Activated gamma-delta T cell treated with Interleukin-2 at 50 U/mL for 16 hours (primary cell): ENCODE measurements around the gene ABCD4.

Experiments used
- DNase-seq: peaks from one replicate; pipeline ENCODE4 v3.0.0-alpha.2; 2020

Gene ABCD4

DNA sequence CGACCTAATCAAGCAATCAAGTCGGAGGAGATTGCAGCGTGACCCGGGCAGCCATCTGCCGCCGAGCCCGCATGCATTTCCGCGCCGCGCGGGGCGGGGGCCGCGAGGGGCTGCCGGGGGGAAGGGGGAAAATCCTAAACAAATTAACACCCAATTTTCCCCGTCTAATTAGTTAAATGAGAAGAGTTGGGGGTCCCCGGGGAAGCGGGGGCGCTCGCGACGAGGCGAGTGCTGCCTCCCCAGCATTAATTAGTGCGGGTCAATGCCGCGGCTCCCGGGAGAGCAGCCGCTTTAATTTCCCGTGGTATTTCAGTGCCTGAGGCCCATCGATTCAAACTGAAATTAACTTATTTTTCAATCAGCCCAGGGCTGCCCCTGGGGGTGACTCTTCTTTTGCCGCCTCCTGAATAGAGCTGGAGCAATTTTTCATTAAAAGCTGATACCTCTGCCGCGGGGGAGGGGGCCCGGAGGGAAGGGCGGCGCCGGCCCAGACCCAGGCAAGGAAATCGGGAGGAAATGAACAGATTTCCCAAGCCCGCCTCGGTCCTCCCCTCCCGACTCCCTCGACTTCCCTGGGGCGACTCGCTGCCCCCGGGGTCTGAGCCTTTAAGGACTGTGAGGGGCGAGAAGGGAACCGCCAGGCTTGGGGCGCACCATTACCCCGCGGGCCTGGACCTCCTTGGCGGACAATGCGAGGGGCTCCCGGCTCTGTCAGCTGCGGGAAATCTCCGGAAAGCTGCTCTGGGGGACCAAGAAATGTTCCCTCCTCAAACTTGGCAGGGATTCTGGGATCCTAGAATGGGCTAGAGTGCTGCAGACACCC lies 44.6 kb downstream of the ABCD4 start:
- DNase-seq = no peak

- DNase-seq = peak; percentile 56
Observed at GRCh38 chr14:74257078-74257940, 45.4 kb downstream of the ABCD4 start.

DNA sequence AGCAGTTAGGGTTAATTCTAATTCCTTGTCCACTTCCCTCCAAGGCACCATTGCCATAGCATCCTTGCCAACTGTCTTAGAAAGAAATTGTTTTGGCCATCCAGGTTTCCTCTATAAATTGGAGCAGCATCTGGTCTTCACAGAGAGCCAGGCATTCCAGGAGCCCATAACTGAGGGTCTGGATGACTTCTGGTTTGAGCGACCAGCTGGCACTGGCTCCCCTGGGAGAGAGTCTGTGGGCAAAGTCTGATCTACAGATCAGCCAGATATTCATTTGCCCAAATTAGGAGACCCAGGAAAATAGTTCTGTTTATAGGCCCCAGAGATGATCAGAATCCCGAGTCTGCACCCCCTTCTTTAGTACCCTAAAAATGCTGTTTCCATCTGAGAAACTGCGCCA lies 47.5 kb downstream of the ABCD4 start:
- no peak for DNase-seq

GRCh38 chr14:74249433-74250375 lies 53.0 kb downstream of the ABCD4 start:
- DNase-seq = no peak

- no peak for DNase-seq
Observed at GRCh38 chr14:74248017-74248416, 54.7 kb downstream of the ABCD4 start.

DNA sequence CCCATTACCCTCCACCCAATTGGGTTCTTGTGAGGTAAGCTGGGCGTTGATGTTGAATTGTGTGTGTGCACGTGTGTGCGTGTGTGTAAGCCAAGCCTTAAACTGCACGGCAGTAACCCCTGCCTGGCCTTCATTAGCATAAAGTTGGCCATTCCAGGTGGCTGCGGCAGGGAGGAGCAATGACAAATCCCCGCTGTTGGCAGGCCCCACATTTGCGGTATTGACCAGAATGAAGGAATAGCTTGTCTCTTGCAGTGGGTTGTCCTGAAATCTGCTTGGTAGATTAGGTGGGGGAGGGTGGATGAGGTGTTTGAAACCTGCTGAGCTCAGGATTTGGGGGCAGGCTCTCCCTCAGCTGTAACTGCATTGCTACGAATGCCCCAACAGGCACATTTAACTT lies 56.2 kb downstream of the ABCD4 start:
- no peak for DNase-seq

GRCh38 chr14:74245292-74245691 lies 57.4 kb downstream of the ABCD4 start:
- DNase-seq = no peak

DNA sequence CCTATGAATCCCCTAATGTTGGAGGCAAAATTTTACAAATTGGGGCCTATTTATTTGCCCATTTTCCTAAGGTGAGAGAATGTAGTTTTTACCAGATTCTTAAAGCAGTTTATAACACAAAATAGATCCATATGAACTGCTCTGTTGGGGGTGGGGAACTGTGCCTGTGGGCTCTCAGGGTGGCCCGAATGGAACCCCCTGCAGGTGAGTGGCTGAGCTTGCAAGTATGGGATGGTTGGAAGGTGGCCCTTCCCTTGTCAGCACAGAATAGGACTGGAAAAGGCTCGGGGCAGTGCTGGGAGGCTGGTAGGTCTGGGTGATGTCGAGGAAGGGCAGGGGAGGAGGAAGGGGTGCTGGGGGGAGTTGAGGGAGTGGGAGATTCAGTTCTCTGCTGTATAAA lies 58.6 kb downstream of the ABCD4 start:
- no peak for DNase-seq

- DNase-seq = no peak
Observed at GRCh38 chr14:74243051-74243450, 59.7 kb downstream of the ABCD4 start.

DNA sequence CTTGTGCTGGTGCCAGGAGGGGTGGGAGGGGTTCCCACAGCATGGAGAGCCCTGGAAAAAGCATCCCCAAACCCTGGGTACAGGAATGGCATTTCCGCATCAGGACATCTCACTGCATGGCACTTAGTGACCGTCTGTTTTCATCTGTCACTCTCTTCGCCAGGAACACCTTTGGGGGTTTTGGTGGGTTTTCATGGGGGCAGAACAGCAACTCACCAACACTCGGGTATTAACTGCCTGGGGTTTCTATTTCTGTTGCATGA lies 60.0 kb downstream of the ABCD4 start:
- no peak for DNase-seq

DNA sequence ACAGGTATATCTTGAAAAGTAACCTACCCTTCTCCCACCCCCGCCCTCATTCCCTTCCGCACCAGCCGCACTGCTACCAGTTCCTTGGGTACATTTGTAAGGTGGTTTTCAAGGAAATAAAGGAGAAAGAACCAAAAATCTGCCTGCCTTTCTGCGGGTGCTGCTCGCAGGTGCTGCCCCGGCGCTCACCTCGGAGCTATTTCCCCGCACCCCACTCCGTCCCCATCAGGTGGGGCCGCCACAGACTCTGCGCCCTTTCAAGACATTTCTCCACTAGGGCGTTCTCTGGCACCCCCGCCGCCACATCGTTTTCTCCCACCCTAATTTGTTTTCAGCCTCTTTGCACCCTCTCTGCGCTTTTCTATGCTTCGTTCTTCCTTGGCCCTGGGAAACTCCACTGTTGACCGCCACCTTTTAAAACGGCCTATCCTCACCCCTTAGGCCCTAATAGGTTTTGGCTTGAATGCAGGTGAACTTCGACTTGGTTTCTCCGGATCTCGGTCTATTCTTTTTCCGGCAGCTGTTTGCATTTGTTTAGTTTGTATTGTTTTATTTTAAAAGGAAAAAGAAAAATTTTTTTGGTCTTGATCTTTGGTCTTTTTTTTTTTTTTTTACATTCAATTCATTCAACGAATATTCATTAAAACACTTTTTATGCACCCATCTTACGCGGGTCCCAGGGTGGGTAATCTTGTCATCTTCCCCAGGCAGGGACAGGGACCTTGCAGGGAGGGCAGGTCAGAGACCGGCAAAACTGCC lies 60.5 kb downstream of the ABCD4 start:
- DNase-seq = no peak

- DNase-seq = no peak
Observed at GRCh38 chr14:74241652-74242017, 61.1 kb downstream of the ABCD4 start.

DNA sequence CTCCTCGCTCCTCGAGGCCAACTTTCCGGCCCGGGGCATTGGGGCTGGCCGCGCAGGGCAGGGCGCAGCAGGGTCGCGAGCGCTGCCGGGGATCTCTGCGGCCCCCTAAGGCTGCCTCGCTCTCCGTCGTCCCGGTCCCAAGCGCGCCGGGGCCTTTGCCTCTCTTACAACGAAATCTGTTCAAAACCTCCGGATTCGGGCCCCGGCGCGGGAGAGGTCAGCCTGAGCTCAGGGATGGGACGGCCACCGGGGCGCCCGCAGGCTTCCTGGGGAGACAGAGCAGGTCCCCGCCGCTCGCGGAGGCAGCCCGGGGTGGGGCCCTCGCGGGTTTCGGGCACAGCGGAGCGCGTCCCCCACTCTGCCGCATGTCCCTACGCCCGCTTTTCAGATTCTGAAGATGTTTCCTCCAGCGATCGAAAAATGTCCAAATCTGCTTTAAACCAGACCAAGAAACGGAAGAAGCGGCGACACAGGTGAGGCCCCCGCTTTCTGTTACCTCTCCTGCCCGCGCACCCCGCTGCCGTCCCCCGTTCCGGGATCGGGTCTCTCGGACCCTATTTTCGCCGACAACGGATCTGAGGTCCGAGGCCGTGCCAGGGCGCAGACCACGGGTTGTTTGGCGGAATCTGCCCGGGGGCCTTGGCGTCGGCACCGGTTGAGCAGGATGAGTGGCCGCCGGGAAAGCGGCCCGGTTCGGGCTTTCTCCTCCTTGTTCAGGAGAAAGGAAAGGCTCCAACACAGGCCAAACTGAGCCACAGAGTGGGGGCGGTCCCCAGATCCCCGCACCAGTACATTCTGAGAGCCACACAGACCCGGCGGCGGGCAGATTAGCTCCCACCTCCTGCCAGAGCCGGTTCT lies 61.7 kb downstream of the ABCD4 start:
- DNase-seq = no peak

GRCh38 chr14:74239848-74240793 lies 62.6 kb downstream of the ABCD4 start:
- no peak for DNase-seq

DNA sequence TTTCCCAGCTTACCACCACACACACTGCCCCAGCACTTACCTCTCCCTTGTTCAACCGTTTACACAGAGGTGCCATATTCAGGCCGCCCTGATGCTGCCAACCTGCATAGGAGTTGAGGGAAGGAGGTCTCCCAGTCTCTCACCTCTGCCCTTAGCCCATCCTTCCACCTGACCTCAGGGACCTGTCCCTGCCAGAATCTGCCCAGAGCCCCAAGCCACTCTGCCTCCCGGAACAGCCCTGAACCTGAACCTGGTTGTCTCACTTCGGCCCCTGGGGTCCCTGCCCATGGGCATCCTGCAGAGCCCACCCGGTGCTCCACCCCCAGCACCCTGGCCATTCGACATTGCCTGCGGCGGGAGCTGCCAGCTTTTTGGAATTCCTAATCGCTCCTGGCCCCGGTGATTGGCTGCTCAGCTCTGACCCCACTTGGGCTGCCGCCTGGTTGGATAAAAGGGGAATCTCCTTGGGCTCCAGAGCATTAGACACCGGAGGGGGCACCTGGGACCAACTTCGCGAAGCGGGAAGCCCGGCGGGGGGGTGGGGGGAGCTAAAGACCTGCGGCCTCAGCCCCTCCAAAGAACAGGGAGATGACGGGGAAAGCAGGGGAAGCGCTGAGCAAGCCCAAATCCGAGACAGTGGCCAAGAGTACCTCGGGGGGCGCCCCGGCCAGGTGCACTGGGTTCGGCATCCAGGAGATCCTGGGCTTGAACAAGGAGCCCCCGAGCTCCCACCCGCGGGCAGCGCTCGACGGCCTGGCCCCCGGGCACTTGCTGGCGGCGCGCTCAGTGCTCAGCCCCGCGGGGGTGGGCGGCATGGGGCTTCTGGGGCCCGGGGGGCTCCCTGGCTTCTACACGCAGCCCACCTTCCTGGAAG lies 63.5 kb downstream of the ABCD4 start, which contains the start of gene VSX2:
TSS of gene VSX2 (plus strand) at position 476 of the 874 bp plus-strand sequence. CDS start at position 589, 113 bp downstream.
- DNase-seq = no peak

GRCh38 chr14:74237441-74237840 lies 65.3 kb downstream of the ABCD4 start:
- DNase-seq = no peak
